Gastrocnemius medialis (tissue), 4 donors: ENCODE results near the gene KCNA10.

Experiments used
- CTCF ChIP-seq, 5 experiments: fragments of 450-650 bp in 3 of 5; fragments of 200-600 bp in 2 of 5; sonication (generic) in 2 of 5; IDR thresholded peaks in 4 of 5; conservative IDR thresholded peaks in 1 of 5; 1 replicate in 4 of 5; 2 replicates in 1 of 5; pipeline ENCODE4 v1.5.1; 2016 to 2019; ENCODE audit warnings: antibody characterized with exemption in 5 of 5, mild to moderate bottlenecking in 3 of 5, moderate library complexity in 3 of 5
- POLR2A ChIP-seq, 2 donors: fragments of 450-650 bp; IDR thresholded peaks; one replicate each; pipeline ENCODE4 v1.6.1; 2017; ENCODE audit warnings: antibody characterized with exemption in 2 of 2, mild to moderate bottlenecking in 2 of 2, moderate library complexity in 2 of 2

GRCh38 chr1:110477041-110477440 is 41.9 kb downstream of the KCNA10 start:
- TF ChIP-seq CTCF (IDR thresholded peaks at IDR 0.05 in 4 of 5, conservative IDR thresholded peaks at IDR 0.05 in 1 of 5) (no peak), POLR2A (IDR thresholded peaks at IDR 0.05) (no peak)
